MM.1S (cell line): ENCODE data around the gene SETX.

Experiments
- DNase-seq: peaks from one replicate; pipeline ENCODE4 v3.0.0-alpha.2; 2015
- H2AFZ ChIP-seq: fragments of 300-600 bp; sonication (generic); 2 replicates; pipeline ENCODE4 v1.6.0; 2016; ENCODE audit warnings: antibody characterized with exemption, low read length
- H3F3A ChIP-seq: fragments of 300-600 bp; sonication (generic); 2 replicates; pipeline ENCODE4 v1.6.1; 2016; ENCODE audit warnings: mild to moderate bottlenecking, antibody characterized with exemption, low read length, moderate library complexity, mixed read lengths; ENCODE audit not compliant: insufficient read depth
- H3K27ac ChIP-seq: fragments of 300-600 bp; sonication (generic); 2 replicates; pipeline ENCODE4 v1.5.1; 2016; ENCODE audit warnings: mild to moderate bottlenecking, low read length
- H3K27me3 ChIP-seq: fragments of 300-600 bp; sonication (generic); replicated peaks from 2 replicates; pipeline ENCODE4 v1.6.0; 2016; ENCODE audit warnings: low read length; ENCODE audit not compliant: insufficient read depth
- H3K36me3 ChIP-seq: fragments of 300-600 bp; sonication (generic); replicated peaks from 2 replicates; pipeline ENCODE4 v1.6.1; 2016; ENCODE audit warnings: mild to moderate bottlenecking, low read length, mixed read lengths; ENCODE audit not compliant: insufficient read depth
- H3K4me1 ChIP-seq: fragments of 300-600 bp; sonication (generic); 2 replicates; pipeline ENCODE4 v1.6.1; 2016; ENCODE audit warnings: low read length, mixed read lengths
- H3K4me2 ChIP-seq: fragments of 300-600 bp; sonication (generic); 2 replicates; pipeline ENCODE4 v1.6.0; 2016; ENCODE audit warnings: low read depth, low read length
- H3K4me3 ChIP-seq: fragments of 300-600 bp; sonication (generic); 2 replicates; pipeline ENCODE4 v1.5.1; 2016; ENCODE audit warnings: low read length, mixed read lengths
- H3K79me2 ChIP-seq: fragments of 300-600 bp; sonication (generic); 2 replicates; pipeline ENCODE4 v1.6.1; 2016; ENCODE audit warnings: mixed run types, low read length, mixed read lengths
- H3K9ac ChIP-seq: fragments of 300-600 bp; sonication (generic); 2 replicates; pipeline ENCODE4 v1.6.1; 2016; ENCODE audit warnings: low read length, mixed read lengths
- H3K9me2 ChIP-seq: fragments of 300-600 bp; sonication (generic); replicated peaks from 2 replicates; pipeline ENCODE4 v1.6.1; 2016; ENCODE audit warnings: mild to moderate bottlenecking, low read length, mixed read lengths; ENCODE audit not compliant: insufficient read depth
- H3K9me3 ChIP-seq: fragments of 300-600 bp; sonication (generic); replicated peaks from 2 replicates; pipeline ENCODE4 v1.6.1; 2016; ENCODE audit warnings: mild to moderate bottlenecking, low read length, mixed read lengths; ENCODE audit not compliant: insufficient read depth
- H4K20me1 ChIP-seq: fragments of 300-600 bp; sonication (generic); 2 replicates; pipeline ENCODE4 v1.6.1; 2016; ENCODE audit warnings: mild to moderate bottlenecking, low read length, moderate library complexity, mixed read lengths; ENCODE audit not compliant: insufficient read depth
- EZH2 ChIP-seq: fragments of 300-600 bp; sonication (generic); optimal IDR thresholded peaks from 2 replicates; pipeline ENCODE3; 2017; ENCODE audit warnings: low read depth, mild to moderate bottlenecking, antibody characterized with exemption, low read length, mixed read lengths
- EZH2phosphoT487 ChIP-seq: fragments of 300-600 bp; sonication (generic); IDR thresholded peaks from 2 replicates; pipeline ENCODE4 v1.6.1; 2018; ENCODE audit warnings: antibody characterized with exemption, low read length
- TF ChIP-seq, protein P1 (sequence below): fragments of 300-600 bp; sonication (generic); IDR thresholded peaks from 2 replicates; pipeline ENCODE4 v1.5.1; 2016; ENCODE audit warnings: antibody characterized with exemption, low read length, mixed read lengths

Gene SETX

DNA sequence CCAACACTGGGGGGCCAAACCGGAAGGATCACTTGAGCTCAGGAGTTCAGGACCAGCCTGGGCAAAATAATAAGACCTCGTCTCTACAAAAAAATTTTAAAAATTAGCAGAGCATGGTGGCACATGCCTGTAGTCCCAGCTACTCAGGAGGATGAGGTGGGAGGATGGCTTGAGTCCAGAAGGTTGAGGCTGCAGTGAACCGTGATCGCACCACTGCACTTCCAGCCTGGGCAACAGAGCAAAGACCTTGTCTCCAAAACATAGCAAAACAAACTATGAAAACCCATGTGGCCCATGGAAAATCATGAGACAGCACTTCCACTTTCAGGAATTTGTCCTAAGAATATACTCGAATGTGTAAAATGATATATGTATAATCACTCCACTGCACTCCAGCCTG is 6.1 kb downstream of the SETX start:
- TF ChIP-seq, protein P1, sequence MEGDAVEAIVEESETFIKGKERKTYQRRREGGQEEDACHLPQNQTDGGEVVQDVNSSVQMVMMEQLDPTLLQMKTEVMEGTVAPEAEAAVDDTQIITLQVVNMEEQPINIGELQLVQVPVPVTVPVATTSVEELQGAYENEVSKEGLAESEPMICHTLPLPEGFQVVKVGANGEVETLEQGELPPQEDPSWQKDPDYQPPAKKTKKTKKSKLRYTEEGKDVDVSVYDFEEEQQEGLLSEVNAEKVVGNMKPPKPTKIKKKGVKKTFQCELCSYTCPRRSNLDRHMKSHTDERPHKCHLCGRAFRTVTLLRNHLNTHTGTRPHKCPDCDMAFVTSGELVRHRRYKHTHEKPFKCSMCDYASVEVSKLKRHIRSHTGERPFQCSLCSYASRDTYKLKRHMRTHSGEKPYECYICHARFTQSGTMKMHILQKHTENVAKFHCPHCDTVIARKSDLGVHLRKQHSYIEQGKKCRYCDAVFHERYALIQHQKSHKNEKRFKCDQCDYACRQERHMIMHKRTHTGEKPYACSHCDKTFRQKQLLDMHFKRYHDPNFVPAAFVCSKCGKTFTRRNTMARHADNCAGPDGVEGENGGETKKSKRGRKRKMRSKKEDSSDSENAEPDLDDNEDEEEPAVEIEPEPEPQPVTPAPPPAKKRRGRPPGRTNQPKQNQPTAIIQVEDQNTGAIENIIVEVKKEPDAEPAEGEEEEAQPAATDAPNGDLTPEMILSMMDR = no peak
- no peak for TF ChIP-seq EZH2
- TF ChIP-seq EZH2phosphoT487 = no peak
- H3K9me3 ChIP-seq = no peaks in the 10 kb centered on the region
- no peak overlapping the region for H3K4me2 ChIP-seq
- H3K9ac ChIP-seq = no peak overlapping the region
- no peak overlapping the region for H3K27ac ChIP-seq
- H4K20me1 ChIP-seq = peaks cover 3% of the 10 kb centered on the region
- no peak overlapping the region for H2AFZ ChIP-seq
- peaks cover 23% of the 10 kb centered on the region for H3F3A ChIP-seq
- H3K27me3 ChIP-seq = no peaks in the 10 kb centered on the region
- H3K9me2 ChIP-seq = no peaks in the 10 kb centered on the region
- DNase-seq = no peak
- H3K4me3 ChIP-seq = no peak overlapping the region
- peaks cover 15% of the 10 kb centered on the region for H3K36me3 ChIP-seq
- peaks cover 29% of the 10 kb centered on the region for H3K4me1 ChIP-seq
- peaks cover 29% of the 10 kb centered on the region for H3K79me2 ChIP-seq

DNA sequence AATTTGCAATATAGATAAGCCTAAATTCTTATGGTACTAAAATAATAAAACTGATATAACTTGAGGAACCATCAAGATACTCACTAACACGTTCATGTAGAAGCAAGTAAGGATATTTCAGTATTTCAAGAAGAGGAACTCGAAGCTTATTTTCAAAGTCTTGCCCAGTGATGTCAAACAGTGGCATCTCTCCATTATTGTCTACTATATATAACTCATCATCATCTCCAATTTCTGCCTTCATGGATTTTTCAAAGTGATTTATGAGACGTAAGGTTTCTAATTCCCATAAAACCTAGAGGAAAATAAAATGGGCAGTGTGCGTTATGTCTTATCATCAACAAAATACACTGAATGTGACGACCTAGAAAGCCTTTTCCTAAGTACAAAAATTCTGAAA is 8.6 kb downstream of the SETX start:
- no peak overlapping the region for H3K4me2 ChIP-seq
- TF ChIP-seq EZH2 = no peak
- TF ChIP-seq, protein P1 = no peak
- TF ChIP-seq EZH2phosphoT487 = no peak
- no peaks in the 10 kb centered on the region for H3K27me3 ChIP-seq
- H3K79me2 ChIP-seq = peaks cover 17% of the 10 kb centered on the region
- H3K36me3 ChIP-seq = peaks cover 20% of the 10 kb centered on the region
- H4K20me1 ChIP-seq = peaks cover 3% of the 10 kb centered on the region
- no peak overlapping the region for H3K27ac ChIP-seq
- H2AFZ ChIP-seq = no peak overlapping the region
- no peaks in the 10 kb centered on the region for H3K9me3 ChIP-seq
- peaks cover 7% of the 10 kb centered on the region for H3F3A ChIP-seq
- no peak overlapping the region for H3K9ac ChIP-seq
- H3K4me1 ChIP-seq = peaks cover 4% of the 10 kb centered on the region; the same call in 1 of the 2 replicates
- no peak overlapping the region for H3K4me3 ChIP-seq
- H3K9me2 ChIP-seq = no peaks in the 10 kb centered on the region
- DNase-seq = no peak

DNA sequence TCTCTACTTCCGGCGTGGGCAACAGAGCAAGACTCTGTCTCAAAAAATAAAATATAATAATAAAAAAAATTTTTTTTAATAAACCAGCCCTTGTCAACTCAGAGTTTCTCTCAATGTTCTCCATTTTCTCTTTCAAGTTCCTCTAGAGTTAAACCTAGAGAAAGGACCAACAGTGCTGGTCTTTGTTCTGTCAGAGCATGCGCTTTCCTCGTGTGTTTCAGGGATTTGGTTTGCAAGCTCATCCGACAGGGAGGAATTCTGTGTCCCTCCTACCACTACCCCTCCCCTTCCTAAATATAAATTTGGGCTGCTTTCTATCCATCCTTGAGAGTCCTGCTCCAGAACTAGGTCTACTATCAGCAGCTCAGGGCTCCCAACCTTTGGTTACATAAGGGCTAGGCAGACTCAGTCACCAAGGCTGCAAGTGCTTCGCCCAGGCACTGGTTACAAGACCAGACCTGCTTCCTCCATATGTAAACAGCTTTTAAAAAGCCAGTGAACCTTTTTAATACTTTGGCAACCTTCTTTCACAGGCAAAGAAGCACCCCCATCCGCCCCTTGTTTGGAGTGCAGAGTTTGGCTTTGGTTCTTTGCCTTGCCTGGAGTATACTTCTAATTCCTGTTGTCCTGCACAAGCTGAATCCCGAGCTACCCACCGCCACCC is 13.5 kb downstream of the SETX start:
- H3K9me3 ChIP-seq = no peaks in the 10 kb centered on the region
- H3K4me2 ChIP-seq = no peak overlapping the region
- no peaks in the 10 kb centered on the region for H3F3A ChIP-seq
- H3K79me2 ChIP-seq = no peaks in the 10 kb centered on the region
- H4K20me1 ChIP-seq = no peaks in the 10 kb centered on the region
- no peaks in the 10 kb centered on the region for H3K27me3 ChIP-seq
- no peaks in the 10 kb centered on the region for H3K9me2 ChIP-seq
- no peak for TF ChIP-seq EZH2
- no peak for TF ChIP-seq EZH2phosphoT487
- TF ChIP-seq, protein P1 = no peak
- H3K4me3 ChIP-seq = no peak overlapping the region
- peaks cover 12% of the 10 kb centered on the region; the same call in 1 of the 2 replicates for H3K36me3 ChIP-seq
- no peaks in the 10 kb centered on the region for H3K4me1 ChIP-seq
- H2AFZ ChIP-seq = no peak overlapping the region
- H3K9ac ChIP-seq = no peak overlapping the region
- DNase-seq = no peak
- H3K27ac ChIP-seq = no peak overlapping the region
